Epithelial cell of proximal tubule (primary cell): ENCODE results near the gene GARIN1A. TPM values are rescaled to one million over a fixed set of nuclear protein-coding genes. Genes with fewer than 3 reads are reported as not detected.
"Not testable (repeated sequence)": the region's sequence is repeated elsewhere in the genome, so short reads cannot be mapped to it uniquely, and the experiment has no call there.

Experiments
- DNase-seq: peaks from one replicate; pipeline ENCODE4 v3.0.0-alpha.2; 2011; ENCODE audit warnings: low read depth
- H3K4me3 ChIP-seq: 2 replicates; pipeline ENCODE4 v1.5.1; 2011; ENCODE audit warnings: low read depth, mild to moderate bottlenecking, low read length
- total RNA-seq: library from RNA; depleted of rRNA; stranded (reverse); fragments of >200 nt; gene quantifications from 2 replicates; pipeline ENCODE4 v1.2.3, GENCODE V29; 2015
- TF ChIP-seq, protein P1 (sequence below): conservative IDR thresholded peaks from 2 replicates; pipeline ENCODE4 v1.5.1; 2012; ENCODE audit warnings: low read depth, mild to moderate bottlenecking, low read length

Gene GARIN1A
- total RNA-seq = 0.07 TPM in 1 of 2 replicates, not detected in the other

- TF ChIP-seq, protein P1, sequence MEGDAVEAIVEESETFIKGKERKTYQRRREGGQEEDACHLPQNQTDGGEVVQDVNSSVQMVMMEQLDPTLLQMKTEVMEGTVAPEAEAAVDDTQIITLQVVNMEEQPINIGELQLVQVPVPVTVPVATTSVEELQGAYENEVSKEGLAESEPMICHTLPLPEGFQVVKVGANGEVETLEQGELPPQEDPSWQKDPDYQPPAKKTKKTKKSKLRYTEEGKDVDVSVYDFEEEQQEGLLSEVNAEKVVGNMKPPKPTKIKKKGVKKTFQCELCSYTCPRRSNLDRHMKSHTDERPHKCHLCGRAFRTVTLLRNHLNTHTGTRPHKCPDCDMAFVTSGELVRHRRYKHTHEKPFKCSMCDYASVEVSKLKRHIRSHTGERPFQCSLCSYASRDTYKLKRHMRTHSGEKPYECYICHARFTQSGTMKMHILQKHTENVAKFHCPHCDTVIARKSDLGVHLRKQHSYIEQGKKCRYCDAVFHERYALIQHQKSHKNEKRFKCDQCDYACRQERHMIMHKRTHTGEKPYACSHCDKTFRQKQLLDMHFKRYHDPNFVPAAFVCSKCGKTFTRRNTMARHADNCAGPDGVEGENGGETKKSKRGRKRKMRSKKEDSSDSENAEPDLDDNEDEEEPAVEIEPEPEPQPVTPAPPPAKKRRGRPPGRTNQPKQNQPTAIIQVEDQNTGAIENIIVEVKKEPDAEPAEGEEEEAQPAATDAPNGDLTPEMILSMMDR = no peak
- no peak for DNase-seq
- no peak within 1 kb of the TSS for H3K4me3 ChIP-seq
Observed at GRCh38 chr7:128671992-128672391, at the start of gene GARIN1A. Gene GARIN1A, plus strand, starts transcription at chr7:128672292. Its CDS starts 106 bp downstream, at chr7:128672398.

DNA sequence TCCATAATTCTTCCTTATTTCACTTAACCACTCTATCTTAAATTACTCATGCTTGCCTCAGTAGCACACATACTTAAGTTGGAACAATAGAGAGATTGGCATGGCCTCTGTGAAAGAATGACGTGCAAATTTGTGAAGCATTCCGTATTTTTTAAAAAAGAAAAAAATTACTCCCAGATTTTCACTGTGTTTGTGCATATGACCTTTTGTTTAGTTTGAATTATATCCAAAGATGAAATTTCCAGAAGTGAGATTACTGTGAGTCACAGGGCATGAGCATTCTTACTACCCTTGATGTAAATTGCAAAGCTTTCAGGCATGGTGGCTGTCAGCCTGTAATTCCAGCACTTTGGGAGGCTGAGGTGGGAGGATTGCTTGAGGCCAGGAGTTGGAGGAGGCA lies 45.0 kb upstream of the GARIN1A start:
- not testable (repeated sequence) for H3K4me3 ChIP-seq, DNase-seq

GRCh38 chr7:128633915-128634314 lies 38.2 kb upstream of the GARIN1A start:
- DNase-seq, H3K4me3 ChIP-seq: not testable (repeated sequence)

DNA sequence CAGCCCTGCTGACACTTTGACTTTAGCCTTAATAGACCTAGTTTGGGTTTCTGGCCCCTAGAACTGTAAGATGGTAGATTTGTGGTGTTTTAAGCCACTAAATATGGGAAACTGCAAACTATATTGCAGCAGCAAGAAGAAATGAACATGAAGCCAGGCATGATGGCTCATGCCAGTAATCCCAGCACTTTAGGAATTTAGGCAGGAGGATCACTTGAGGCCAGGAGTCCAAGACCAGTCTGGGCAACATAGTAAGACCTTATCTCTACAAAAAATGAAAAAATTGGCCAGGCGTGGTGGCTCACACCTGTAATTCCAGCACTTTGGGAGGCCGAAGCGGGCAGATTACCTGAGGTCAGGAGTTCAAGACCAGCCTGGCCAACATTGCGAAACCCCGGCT lies 26.9 kb upstream of the GARIN1A start:
- DNase-seq, H3K4me3 ChIP-seq: not testable (repeated sequence)

GRCh38 chr7:128645844-128646243 lies 26.2 kb upstream of the GARIN1A start:
- not testable (repeated sequence) for H3K4me3 ChIP-seq, DNase-seq

- H3K4me3 ChIP-seq, DNase-seq: not testable (repeated sequence)
Observed at GRCh38 chr7:128646877-128647276, 25.2 kb upstream of the GARIN1A start.

DNA sequence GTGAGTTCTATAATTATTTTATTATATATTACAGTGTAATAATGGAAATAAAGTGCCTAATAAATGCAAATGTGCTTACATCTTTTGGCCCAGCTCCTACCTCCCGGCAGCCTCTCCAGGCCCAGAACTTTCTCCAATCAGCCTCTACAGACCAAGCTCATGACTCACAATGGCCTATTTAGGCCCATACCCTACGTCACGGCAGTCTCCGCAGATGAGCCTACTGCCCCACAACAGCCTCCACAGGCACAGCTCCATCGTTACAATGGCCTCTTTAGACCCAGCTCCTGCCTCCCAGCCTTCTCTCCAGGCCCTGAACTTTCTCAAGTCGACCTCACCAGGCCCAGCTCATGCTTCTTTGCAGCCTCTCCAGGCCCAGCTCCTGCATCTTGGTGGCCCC lies 21.0 kb upstream of the GARIN1A start:
- H3K4me3 ChIP-seq, DNase-seq: not testable (repeated sequence)

GRCh38 chr7:128652606-128653005 lies 19.5 kb upstream of the GARIN1A start:
- H3K4me3 ChIP-seq, DNase-seq: not testable (repeated sequence)

DNA sequence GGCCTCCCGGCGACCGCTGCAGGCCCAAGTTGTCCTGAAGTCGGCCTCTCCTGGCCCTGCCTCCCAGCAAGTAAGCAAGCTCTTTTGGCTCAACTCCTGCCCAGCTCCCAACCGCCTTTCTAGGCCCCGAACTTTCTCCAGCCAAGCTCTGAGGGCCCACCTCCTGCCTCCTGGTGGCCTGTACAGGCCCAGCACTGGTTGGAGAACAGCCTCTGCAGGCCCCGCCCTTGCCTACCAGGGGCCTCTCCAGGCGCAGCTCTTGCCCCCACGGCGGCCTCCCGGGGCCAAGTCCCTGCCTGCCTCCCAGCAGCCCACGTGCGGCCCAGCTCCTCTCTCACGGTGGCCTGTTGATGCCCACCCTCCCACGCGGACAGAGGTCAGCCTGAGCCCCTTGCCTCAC lies 18.9 kb upstream of the GARIN1A start:
- not testable (repeated sequence) for H3K4me3 ChIP-seq

GRCh38 chr7:128654080-128654479 lies 18.0 kb upstream of the GARIN1A start:
- H3K4me3 ChIP-seq, DNase-seq: not testable (repeated sequence)

More for the DNA sequence above, 18.9 kb upstream of the GARIN1A start:
- not testable (repeated sequence) for DNase-seq

- H3K4me3 ChIP-seq, DNase-seq: not testable (repeated sequence)
Observed at GRCh38 chr7:128654501-128654900, 17.6 kb upstream of the GARIN1A start.

DNA sequence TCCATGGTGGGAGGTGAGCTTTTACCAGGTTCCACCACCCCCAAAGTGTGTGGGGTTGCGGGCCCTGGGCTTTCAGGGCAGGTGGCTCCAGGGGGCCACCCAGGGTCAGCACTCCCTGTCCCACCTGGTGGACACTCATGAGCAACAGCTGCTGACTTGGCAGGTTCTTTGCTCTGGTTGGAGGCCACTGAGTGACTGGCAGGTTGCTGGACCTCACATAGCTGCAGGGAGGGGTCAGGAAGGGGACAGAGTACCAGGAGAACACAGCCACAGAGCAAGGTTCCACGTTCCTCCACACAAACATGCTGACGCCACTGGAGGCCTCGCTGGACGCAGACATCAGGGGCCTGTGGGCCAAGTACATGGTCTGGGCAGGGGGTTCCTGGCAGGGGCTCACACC lies 13.7 kb upstream of the GARIN1A start:
- not testable (repeated sequence) for DNase-seq, H3K4me3 ChIP-seq

- no peak overlapping the region for H3K4me3 ChIP-seq
- DNase-seq = no peak
- TF ChIP-seq, protein P1 = no peak
Observed at GRCh38 chr7:128660596-128660995, 11.5 kb upstream of the GARIN1A start.
